AG20443 (cell line): ENCODE results near the gene DLX4.
A peak's percentile ranks its signal among the peaks of the same experiment; 100 is the strongest.

Experiments used
- DNase-seq: peaks from one replicate; pipeline ENCODE4 v3.0.0; 2012; ENCODE audit warnings: low spot score, mixed read lengths

The DLX4 gene

DNA sequence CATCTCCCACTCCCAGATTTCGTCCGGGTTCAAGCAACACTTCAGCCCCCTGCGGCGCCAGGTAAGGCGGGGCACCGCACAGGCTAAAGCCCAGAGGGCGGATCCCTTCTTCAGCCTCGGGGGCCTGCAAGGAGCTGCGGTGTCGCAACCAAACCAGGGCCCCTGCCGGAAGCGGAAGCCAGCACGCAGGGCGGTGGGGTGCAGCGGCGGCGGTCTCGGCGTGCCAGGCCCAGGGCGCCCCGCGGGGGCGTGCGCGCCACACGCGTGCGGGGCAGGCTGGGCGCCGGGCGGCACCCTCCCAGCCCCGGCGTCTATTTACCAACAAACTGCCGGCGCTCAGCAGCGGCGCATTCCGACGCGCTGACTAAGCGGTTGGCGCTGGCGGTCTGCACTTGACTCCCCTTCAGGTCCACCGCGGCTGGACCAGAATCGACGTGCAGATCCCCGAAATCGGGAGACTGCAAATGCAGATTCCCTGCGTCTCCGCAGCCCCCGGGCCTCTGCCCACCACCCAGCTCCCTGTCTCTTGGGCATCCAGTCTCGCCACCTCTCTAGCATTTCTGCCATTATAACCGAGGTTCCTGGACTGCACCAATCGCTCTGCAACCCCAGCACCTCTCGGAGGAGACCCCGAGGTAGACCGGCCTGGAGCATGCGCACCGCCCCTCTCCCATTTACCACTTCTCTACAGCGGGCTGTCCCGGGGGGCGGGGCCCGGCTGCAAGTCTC lies 421 bp upstream of the DLX4 start:
- peak; percentile 94 for DNase-seq

DNA sequence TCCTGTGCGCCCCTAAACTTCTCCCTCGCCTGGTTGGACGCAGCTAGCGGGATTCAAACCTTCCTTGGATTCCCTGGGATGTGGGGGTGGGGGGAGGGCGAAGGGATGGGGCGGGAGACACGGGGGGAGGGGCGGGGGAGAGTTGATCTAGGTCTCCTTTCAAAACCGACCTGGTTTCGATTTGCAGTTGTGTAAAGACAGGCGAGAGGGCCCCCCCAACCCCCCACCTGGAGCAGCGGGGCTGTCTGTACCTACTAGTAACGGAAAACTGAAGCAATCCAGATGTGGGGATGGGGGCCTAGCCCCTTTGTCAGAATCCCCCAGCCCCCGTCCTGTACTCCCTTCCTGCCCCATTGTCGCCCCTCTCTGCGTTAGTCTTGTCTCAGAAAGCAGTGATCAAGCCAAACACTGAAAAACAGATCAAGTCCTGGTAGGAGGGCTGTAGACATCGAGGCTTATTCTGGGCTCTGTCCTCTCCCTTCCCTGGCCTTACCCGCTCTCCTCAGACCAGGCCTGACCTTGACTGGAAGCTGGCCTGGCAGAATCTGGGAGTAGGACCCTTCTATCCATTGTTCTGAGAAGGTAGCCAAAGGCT lies 902 bp downstream of the DLX4 start:
- DNase-seq: no peak

DNA sequence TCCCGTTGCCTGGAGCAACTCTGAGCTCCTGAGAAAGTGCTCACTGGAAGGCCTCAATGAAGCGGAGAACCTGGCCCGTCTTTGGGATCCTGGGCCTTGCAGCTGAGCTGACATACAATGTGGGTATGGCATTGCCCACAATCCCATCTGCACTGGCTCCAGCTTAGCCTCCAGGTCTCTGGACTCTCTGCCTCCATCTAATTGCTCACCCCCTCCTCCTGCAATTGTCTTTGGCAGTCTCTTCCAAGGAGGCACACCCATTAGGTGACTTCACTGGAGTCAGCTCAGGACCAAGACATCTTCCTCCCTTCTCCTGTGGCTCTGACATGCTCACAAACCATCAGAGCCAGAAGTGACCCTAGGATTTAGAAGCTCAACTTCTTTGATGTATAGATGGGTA lies 1.5 kb downstream of the DLX4 start:
- no peak for DNase-seq

DNA sequence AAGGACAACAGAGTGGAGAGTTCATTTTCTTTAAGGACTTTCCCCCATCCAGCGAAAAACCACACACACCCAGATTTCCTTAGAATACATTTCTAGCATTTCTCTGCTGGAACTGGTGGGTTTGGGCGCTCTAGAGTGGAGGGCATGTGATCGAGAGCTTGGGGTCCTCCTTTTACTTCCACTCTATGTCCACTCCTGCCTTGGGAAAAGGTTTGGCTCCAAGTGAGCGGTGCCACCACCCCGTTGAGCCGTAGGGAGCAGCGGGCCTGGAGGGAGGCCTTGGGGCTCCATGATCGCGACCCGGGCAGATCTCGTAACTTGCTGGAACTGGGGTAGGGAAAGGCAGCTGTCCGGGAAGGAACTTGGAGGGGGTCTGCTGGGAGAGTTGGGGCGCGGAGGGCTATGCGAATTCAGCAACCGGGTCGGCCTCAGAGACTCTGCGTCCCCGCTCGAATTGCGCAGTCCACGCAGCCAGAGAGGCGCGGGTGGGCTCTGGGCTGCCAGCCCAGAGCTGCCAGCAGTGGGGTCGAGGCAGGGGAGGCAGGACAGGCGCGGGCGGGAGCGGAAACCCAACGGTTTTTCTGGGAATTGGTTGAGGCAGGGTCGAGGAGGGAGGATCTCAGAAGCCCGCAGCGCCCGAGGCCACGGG lies 2.3 kb downstream of the DLX4 start:
- DNase-seq: no peak

DNA sequence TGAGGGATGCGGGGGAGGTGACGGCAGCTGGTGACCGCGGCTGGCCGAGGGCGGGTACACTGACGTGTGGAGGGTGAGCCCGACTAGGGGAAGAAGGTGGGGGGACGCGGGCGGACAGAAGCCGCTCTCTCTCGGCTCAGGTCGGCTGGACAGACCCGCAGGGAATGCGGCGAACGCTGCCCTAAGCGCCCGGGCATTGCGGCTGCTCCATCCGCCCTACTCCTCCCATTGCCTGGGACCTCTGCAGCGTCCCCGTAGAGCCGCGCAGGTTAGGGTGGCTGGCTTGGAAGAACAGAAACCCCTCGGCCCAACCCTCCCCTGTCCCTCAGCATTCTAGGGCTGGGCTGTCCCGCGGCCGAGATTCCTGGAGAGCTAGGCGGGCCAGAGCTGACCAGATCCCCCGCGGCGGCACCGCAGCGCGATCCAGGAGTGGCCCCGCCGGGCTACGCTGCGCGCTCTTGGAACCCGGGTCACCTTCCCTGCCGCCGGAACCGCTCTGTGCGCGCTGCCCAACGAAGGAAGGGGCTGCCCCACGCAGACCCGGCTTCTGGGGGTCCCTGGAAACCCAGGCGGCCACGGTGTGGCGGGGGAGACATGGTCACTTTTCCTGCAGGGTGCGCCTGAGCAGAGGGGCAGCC lies 3.0 kb downstream of the DLX4 start:
- DNase-seq: peak; percentile 57

DNA sequence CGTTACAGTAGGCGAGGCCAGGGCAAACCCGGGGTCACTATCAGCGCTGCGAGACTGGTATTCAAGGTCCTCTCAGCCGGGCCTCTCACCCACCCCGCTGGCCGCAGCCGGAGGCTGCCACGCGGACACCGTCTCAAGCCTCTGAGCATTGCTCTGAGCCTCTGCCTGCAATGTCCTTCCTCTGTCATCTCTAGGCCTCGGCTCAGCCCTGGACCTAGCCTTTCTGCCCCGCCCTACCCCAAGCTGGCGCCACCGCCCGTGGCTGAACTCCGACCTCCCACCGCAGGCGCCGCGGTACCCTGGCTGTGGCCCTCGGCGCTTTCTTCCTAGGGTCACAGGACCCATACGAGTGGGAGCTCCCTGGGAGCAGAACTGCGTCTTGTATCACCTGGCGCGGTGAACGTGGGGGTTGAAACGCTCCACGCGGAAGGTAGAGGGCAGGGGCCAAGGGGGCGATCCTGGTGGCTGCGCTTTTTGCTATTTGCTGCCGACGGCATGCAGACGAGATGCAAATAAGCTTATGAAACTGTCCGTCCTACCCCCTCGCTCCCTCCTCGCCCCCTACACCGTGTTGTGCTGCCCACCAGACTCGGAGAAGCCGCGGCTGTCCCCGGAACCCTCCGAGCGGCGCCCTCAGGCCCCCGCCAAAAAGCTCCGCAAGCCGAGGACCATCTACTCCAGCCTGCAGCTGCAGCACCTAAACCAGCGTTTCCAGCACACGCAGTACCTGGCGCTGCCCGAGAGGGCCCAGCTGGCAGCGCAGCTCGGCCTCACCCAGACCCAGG lies 3.7 kb downstream of the DLX4 start:
- no peak for DNase-seq

DNA sequence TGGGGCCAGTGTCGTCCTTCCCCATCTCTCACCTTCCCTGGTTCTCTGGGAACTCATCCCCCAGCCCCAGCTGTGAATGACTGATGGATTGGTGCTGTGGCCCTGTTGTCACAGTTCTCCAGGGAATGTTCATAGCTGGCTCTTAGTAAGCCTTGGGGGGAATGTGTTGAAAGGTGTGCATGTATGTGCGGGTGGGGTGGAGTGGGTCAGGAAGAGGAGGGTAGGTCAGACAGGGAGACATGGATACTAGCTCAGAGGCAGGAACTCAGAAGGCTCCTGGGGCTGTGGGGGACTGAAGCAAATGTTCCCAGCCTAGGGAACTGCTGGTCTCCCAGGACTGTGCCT lies 4.3 kb downstream of the DLX4 start:
- no peak for DNase-seq

DNA sequence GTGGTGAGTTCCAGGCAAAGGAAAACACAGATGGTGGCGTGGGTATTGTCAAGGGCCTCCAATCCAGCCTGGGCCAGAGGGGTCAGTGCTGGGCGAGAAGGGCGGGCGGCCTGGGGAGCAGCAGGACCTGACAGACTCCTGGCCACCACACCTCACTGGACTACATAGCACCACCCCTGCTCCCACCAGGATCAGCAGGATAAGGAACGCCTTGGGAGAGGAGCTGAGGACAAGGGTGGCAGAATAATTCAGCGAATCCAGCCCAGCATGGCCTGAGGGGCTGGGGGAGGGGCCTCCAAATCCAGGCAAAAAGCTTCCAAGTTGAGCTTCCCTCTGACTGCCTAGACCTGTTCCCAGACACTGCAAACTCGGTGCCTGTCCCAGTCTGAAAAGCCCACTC lies 6.5 kb downstream of the DLX4 start:
- DNase-seq: no peak

DNA sequence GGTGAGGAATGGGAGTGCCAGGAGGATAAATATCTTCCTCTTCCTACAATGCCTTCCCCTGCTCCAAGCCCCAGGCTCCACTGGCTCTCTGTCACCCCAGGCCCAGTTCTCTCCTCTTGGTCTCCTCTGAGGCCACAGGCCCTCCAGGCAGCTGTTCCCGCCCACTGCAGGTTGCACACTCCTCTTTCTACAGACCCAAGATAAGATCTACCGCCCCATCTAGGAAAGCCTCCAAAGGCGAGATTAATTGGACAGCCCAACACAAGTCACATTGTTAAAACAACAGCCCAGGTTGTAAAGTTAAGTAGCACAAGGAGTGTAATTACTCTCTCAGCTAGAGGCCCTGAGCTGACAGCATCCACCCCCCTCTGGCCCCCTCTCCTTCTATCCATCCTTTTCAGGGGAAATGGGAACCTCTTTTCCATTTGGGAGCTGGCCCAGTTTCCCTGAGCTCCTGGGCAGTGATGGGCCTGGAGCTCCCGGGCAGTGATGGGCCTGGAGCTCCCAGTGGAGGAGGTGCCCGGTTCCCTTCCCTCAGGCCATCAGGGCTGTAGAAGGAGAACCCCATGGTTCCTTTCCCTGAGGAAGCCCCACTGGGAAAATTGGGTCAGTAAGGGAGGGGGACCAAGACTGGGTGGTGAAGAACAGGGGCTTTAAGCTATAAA lies 7.3 kb downstream of the DLX4 start:
- DNase-seq: no peak

DNA sequence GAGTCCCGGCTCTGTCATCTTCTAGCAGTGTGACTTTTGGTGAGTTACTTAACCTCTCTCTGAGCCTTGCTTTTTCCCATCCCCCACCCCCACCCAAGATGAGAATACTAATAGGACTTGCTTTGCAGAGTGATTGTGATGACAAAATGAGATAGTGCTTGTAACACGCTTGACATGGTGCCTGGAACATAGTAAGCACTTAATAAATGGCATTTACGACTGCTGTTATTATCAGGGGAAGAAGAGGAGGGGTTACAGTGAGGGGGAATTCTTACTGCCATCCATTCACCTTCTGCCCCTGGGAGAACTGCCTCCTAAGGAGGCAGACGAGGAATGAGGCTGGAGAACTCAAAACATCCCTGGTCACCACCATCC lies 7.8 kb downstream of the DLX4 start:
- DNase-seq: no peak

DNA sequence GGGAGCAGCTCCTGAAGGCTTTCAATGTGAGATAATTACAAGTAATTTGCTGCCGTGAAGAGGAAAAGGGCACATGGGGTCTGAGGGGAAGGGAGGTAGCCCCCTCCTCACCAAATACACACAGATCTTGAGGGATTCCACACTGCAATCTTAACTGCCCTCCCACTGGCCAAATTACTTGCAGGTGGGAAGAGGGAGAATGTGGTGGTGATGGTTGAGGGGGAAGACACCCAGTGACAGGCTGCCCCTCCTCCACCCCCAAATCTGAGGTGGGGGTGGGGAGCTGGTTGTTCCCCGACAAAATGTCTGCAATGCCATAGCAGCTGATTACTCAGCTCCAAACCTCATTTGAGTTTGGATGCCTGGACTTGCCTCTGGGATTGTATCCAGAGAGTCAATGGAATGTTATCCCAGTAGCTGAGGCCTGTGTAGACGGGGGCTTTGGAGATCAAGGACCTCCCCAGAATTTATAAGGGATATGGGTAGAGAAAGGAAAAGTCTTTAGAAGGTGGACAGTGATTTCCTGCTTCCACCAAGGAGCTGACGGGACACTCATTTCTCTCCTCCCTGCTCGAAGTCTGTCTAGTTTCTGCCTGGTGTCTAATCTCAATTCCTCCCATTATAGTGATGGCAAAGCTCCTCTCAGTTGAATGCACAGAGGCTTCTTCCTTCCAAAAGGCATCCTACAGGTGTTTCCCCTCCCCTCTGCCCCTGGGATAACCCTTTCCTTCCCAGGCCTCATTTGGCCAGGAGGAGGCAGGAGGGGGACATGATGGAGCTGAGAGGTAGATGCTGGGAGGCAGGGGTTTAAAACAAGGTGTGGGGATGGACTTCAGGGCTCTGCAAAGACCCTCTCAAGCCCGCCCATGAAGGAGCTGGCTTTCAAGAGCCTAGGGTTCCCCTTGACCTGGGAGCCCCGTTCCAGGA lies 8.7 kb downstream of the DLX4 start:
- DNase-seq: peak; percentile 53

DNA sequence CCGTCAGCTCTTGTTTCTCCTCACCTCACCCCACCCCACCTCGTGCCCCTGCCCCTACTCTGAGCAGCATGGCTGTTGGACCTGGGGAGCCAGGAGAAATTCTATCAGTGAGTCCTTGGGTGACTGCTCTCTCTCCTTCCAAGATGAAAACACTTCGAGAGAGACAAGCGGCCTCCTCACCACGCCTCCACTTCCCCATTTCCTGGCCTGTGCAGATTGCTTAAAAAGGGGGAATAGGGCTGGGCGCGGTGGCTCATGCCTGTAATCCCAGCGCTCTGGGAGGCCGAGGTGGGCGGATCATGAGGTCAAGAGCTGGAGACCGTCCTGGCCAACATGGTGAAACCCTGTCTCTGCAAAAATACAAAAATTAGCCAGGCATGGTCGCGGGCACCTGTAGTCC lies 9.5 kb downstream of the DLX4 start:
- no peak for DNase-seq

DNA sequence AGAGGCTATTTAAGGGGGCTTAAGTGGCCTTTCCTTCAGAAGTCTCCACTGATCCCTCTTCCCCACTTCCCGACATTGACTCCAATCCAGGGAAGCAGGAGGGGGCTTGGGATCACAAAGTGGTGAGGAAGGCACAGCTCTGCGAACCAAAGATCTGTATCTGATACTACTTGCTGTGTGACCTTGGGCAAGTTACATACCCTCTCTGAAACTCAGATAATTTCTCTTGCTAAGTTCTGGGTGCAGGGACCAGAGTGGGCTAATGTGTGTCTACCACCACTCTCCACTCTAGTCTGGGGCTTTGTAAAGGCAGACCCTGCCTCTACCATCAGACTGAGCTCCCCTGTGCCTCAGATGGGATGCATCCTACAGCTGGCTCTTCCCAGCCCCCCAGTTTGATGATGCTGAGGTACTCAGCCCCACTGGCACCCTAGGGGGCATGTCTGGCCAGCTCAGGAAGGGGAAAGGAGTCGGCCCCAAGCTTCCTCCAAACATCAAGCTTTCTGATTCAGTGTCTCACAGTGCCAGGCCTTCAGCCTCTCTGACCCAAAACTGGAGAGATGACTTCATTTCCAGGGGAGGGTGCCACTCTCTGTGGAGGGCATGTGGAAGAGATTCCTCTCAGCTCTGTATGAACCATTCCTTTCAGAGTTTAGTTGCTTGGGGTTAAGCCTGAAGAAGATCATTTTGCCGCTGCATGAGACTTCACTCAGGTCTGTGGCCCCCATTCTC lies 10.9 kb downstream of the DLX4 start:
- DNase-seq: peak; percentile 34

DNA sequence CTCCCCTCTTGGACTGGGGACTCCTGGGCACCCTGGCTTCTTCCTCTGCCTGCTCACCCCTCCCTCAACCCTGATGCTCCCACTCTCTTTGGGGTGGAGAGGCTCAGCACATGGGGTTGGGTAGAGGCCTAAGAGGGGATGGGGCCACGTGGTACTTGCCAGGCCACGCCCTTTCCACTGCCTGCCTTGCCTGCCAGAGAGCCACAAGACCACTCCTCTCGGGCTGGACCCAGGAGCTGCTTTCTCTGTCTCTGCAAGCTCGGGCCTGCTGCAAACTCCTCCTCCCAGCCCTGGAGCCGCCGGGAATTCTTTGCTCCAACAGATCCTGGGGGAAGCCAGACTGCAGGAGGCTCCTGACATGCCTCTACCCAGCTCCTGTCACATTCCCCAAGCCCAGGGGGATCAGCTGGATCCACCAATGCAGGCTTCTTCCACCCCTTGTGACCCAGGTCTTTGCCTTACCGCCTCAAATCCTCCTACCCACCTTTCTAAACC lies 11.8 kb downstream of the DLX4 start:
- DNase-seq: no peak

DNA sequence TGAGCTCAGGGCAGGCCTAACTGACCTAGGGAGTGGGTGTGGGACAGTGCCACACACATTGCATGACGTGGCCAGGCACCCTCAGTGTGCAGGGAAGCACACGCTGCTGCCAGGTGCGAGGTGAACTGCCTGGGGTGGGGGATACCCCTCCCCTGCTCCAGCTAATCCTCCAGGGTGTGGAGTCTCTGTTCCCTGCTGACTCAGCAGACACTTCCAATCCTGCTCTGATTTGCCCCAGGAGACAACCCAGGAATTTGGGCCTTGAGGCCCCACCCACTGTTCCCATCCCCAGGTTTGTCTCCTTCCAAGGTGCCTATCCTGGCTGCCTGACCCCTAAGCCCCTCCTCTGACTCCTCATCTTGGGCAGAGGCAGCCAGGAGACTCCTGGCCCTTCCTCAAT lies 15.3 kb downstream of the DLX4 start:
- no peak for DNase-seq

DNA sequence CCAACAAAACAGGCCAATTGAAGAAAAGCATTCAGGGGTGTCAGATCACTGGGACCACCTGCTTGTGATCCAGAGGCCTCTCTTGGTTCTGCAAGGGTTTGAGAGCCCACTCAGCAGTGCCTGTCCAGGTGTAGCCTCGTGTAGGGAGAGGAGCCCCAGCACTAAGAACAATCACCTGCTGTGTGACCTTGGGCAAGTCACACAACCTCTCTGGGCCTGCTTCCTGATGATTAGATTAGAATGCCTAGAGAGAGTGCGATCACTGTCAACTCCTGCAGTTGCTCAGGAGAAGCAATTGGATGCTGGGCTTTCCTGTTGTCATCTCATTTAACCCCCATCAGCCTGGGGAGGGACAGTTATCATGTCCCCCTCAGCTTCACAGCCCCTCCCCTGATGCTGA lies 15.8 kb downstream of the DLX4 start:
- no peak for DNase-seq

DNA sequence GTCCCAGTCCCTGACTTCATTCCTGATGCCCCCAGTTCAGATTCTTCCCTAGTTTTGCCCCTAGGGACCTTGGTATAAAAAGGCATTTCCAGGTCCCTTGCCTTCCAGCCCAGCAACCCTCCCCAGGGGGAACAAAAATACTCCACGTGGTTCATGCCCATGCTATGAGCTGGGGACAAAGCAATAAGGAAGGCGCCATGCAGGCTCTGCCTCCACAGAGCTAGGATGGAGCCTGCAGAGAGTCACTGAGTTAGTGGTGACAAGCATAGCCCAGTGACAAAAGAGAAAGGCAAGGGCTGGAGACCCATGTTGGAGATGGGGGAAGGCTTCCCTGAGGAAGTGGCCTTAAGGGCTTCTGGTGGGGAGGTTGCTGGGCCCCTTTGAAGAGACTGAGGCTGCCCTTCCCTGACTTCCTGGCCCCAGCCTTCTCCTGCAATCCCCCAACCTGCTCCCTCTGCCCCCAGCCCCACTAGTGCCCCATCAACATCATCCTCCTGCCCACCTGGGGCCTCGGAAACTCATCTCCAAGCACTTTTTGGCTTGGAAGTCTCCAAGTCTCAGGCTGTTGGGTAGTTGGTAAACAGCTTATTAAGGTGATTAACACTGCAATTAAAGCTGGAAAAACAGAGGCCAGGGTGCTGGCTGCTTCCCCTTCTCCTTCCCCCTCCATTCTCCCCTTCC lies 16.5 kb downstream of the DLX4 start:
- no peak for DNase-seq

DNA sequence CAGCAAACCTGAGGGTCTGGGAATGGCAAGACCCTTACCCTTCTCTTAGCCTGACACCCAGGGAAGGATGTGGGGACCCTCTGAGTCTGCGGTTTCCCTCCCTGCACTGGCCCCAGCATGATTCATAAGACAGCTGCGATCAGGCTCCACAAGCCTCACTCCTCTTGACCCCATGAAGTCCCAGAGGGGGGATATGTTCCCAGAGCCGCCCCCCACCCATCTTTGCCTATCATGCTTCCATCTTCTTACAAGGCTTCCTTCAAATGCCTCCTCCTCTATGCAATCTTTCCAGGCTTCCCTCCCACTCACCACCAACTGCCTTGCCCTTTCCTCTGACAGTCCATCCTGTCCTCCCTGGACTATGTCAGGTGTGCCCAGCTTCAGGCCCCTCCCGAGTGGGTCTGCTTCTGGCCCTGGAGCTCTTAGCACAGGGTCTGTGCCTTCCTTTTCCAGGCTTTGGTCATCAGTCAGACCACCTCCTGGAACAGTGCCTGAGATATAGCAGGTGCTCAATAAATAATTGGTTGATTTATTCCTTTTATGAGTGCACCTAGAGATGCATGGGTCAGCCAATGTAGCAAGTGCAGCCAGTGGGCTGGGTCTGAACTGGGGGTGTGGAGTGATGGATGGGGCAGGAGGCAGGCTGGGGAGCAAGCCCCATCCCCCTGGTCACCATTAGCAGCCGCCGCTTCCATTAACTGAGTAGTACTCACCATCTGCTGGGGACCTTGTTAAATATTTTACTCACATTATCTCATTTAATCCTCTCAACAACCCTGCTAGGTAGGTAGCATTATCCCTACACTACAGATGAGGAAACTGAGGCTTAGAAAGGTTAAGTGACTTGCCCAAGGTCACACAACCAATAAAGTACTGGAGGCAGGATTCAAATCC lies 17.7 kb downstream of the DLX4 start:
- no peak for DNase-seq

DNA sequence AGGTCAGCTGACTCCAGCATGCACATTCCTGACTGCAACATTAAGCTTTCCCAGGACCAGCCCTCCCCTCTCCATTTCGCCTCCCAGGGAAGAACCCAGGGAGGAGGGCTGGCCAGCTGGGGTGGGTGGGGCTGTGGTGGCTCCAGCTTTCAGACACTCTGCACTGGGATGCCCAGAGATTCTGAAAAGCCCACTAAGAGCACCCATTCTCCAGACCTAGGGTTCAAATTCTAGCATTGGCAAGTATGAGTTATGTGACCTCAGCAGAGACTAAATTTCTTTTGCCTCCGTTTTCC lies 18.2 kb downstream of the DLX4 start:
- no peak for DNase-seq
